Spleen (tissue), 11 donors: ENCODE measurements around the gene WDR73. TPM values are rescaled to one million over a fixed set of nuclear protein-coding genes. Genes with fewer than 3 reads are reported as not detected.

Source experiments
- DNase-seq: peaks from one replicate; pipeline ENCODE4 v3.0.0-alpha.2; 2020
- H3K27ac ChIP-seq, 8 donors: fragments of 200-600 bp; sonication (generic) in 7 of 8; 1 replicate in 4 of 8; 2 replicates in 4 of 8; pipeline versions ENCODE4 v1.5.0 to v1.8.0; 2016 to 2021; ENCODE audit warnings: inconsistent platforms in 4 of 8, mild to moderate bottlenecking in 4 of 8, moderate library complexity in 1 of 8
- H3K27me3 ChIP-seq, 7 donors: fragments of 200-600 bp; sonication (generic) in 6 of 7; replicated peaks in 1 of 7; 1 replicate in 4 of 7; 2 replicates in 3 of 7; pipeline versions ENCODE4 v1.5.0 to v1.8.0; 2016 to 2021; ENCODE audit warnings: inconsistent platforms in 3 of 7, mild to moderate bottlenecking in 1 of 7
- H3K36me3 ChIP-seq, 6 donors: fragments of 200-600 bp; sonication (generic) in 5 of 6; 1 replicate in 4 of 6; 2 replicates in 2 of 6; pipeline versions ENCODE4 v1.5.0 to v1.8.0; 2016 to 2021; ENCODE audit warnings: inconsistent platforms in 2 of 6
- H3K4me1 ChIP-seq, 6 donors: fragments of 200-600 bp; sonication (generic) in 5 of 6; 1 replicate in 3 of 6; 2 replicates in 3 of 6; pipeline versions ENCODE4 v1.5.0 to v1.8.0; 2016 to 2021; ENCODE audit warnings: inconsistent platforms in 3 of 6
- H3K4me3 ChIP-seq, 8 donors: fragments of 200-600 bp; sonication (generic) in 7 of 8; 1 replicate in 4 of 8; 2 replicates in 4 of 8; pipeline versions ENCODE4 v1.5.0 to v1.8.0; 2016 to 2021; ENCODE audit warnings: inconsistent platforms in 4 of 8, mild to moderate bottlenecking in 4 of 8, moderate library complexity in 2 of 8
- H3K9me3 ChIP-seq, 8 donors: fragments of 200-600 bp; sonication (generic) in 7 of 8; 1 replicate in 4 of 8; 2 replicates in 4 of 8; pipeline versions ENCODE4 v1.5.0 to v1.8.0; 2016 to 2021; ENCODE audit warnings: inconsistent platforms in 4 of 8
- CTCF ChIP-seq, 11 experiments: fragments of 200-600 bp in 7 of 11; fragments of 450-650 bp in 4 of 11; sonication (generic) in 4 of 11; IDR thresholded peaks in 8 of 11; conservative IDR thresholded peaks in 3 of 11; 1 replicate in 7 of 11; 2 replicates in 4 of 11; pipeline versions ENCODE4 v1.4.0 to v1.8.0; 2016 to 2021; ENCODE audit warnings: antibody characterized with exemption in 11 of 11, inconsistent platforms in 4 of 11, mild to moderate bottlenecking in 1 of 11
- POLR2A ChIP-seq, 3 donors: fragments of 450-650 bp; IDR thresholded peaks; one replicate each; pipeline ENCODE4 v1.5.1; 2017; ENCODE audit warnings: antibody characterized with exemption in 3 of 3, mild to moderate bottlenecking in 1 of 3
- POLR2AphosphoS5 ChIP-seq, 3 donors: sonication (generic); formaldehyde crosslinking; IDR thresholded peaks; one replicate each; pipeline ENCODE4 v1.5.1; 2017; ENCODE audit warnings: antibody characterized with exemption in 3 of 3
- WGBS, 5 donors: extraction: QIAGEN DNeasy Blood & Tissue Kit in 3 of 5; methylation state at CpG; one replicate each; pipeline versions ENCODE4 v1.1.5 to v1.1.7; 2013 to 2018; 5-methylcytosine and 5-hydroxymethylcytosine counted together
- intact Hi-C: fragments of 100-400 bp; cut with DNase I; formaldehyde crosslinking; loops from one replicate; pipeline ENCODE4 v1.15.0; 2023; ENCODE audit warnings: low total_unique reads
- polyA plus RNA-seq, 3 donors: library from polyadenylated mRNA; stranded (reverse); fragments of 200-250 nt; gene quantifications; one replicate each; pipeline ENCODE4 v1.2.1, GENCODE V29; 2013
- total RNA-seq, 7 donors: library from RNA; depleted of rRNA in 3 of 7; stranded (reverse); fragments of >200 nt in 3 of 7; fragmentation: NEBNext Ultra II Directional in 4 of 7; extraction: Animal tissue kit (Norgen Biotek cat#: 25700) in 4 of 7; gene quantifications; one replicate each; pipeline versions ENCODE4 v1.1.0 to v1.2.1, GENCODE V29; 2016 to 2021
- donor health status: healthy with polysubstance abuse.
- donor health status: DM: no; HTN: no; CAD: no; lungs with moderate emphysema.
- donor health status: DM: no; HTN: no; CAD: no.
- donor health status: Bipolar disorder and iron deficiency.
- donor health status: healthy.
- donor health status: DM: no; HTN: no; CAD: no.
- donor health status: DM: yes; HTN: yes; CAD: no.

Gene WDR73
- total and polyA plus RNA-seq, 10 donors, result 12.7 to 31.6 (median 24.4) TPM

- intact Hi-C loops, result no loop called here
- Histone ChIP-seq H3K4me1 (no peaks in the 10 kb centered on the region), H3K27ac (no peak overlapping the region), H3K4me3 (no peak overlapping the region), H3K36me3 (peaks cover 0 to 96% (median 40%) of the 10 kb centered on the region in 6 donors), H3K27me3 (no peaks in the 10 kb centered on the region), H3K9me3 (no peaks in the 10 kb centered on the region)
- 87 to 94% (median 92%) methylated on average over 8 of the region's 8 CpGs for WGBS, 5 donors
- no peak for DNase-seq
- no peak for TF ChIP-seq CTCF (IDR thresholded peaks at IDR 0.05 in 8 of 11, conservative IDR thresholded peaks at IDR 0.05 in 3 of 11)
- TF ChIP-seq POLR2AphosphoS5 (IDR thresholded peaks at IDR 0.05), result no peak
- TF ChIP-seq POLR2A (IDR thresholded peaks at IDR 0.05), result no peak
Measured at GRCh38 chr15:84669726-84670125, 15.6 kb upstream of the WDR73 start.

GRCh38 chr15:84668221-84668982 is 14.3 kb upstream of the WDR73 start:
- Histone ChIP-seq H3K9me3 (no peaks in the 10 kb centered on the region), H3K4me3 (no peak overlapping the region), H3K27me3 (no peaks in the 10 kb centered on the region), H3K4me1 (no peaks in the 10 kb centered on the region), H3K27ac (no peak overlapping the region), H3K36me3 (peaks cover 0 to 94% (median 34%) of the 10 kb centered on the region in 6 donors)
- WGBS, 5 donors, result 96 to 100% (median 98%) methylated on average over 3 of the region's 3 CpGs
- TF ChIP-seq CTCF (IDR thresholded peaks at IDR 0.05 in 8 of 11, conservative IDR thresholded peaks at IDR 0.05 in 3 of 11), result no peak
- TF ChIP-seq POLR2A (IDR thresholded peaks at IDR 0.05), result no peak
- no peak for TF ChIP-seq POLR2AphosphoS5 (IDR thresholded peaks at IDR 0.05)
- intact Hi-C loops, result no loop called here
- DNase-seq, result no peak

GRCh38 chr15:84666373-84666772 is 12.3 kb upstream of the WDR73 start:
- Histone ChIP-seq H3K4me1 (no peaks in the 10 kb centered on the region), H3K27ac (no peak overlapping the region), H3K27me3 (no peaks in the 10 kb centered on the region), H3K4me3 (no peak overlapping the region), H3K36me3 (peaks cover 0 to 78% (median 34%) of the 10 kb centered on the region in 6 donors), H3K9me3 (no peaks in the 10 kb centered on the region)
- intact Hi-C loops, result no loop called here
- 76 to 91% (median 88%) methylated on average over 2 of the region's 2 CpGs for WGBS, 5 donors
- TF ChIP-seq CTCF (IDR thresholded peaks at IDR 0.05 in 8 of 11, conservative IDR thresholded peaks at IDR 0.05 in 3 of 11) (no peak), POLR2A (IDR thresholded peaks at IDR 0.05) (no peak)
- no peak for DNase-seq

GRCh38 chr15:84661001-84661400 is 6.9 kb upstream of the WDR73 start:
- Histone ChIP-seq H3K9me3 (no peaks in the 10 kb centered on the region), H3K27me3 (no peaks in the 10 kb centered on the region), H3K36me3 (peaks cover 0 to 31% (median 6%) of the 10 kb centered on the region in 6 donors), H3K4me1 (peaks cover 4 to 37% (median 23%) of the 10 kb centered on the region in 6 donors), H3K27ac (no peak overlapping the region), H3K4me3 (no peak overlapping the region)
- intact Hi-C loops, result no loop called here
- no peak for TF ChIP-seq CTCF (IDR thresholded peaks at IDR 0.05 in 8 of 11, conservative IDR thresholded peaks at IDR 0.05 in 3 of 11)
- TF ChIP-seq POLR2A (IDR thresholded peaks at IDR 0.05), result no peak
- no peak for TF ChIP-seq POLR2AphosphoS5 (IDR thresholded peaks at IDR 0.05)
- DNase-seq, result no peak
- WGBS, 5 donors, result 89 to 97% (median 96%) methylated on average over 10 of the region's 10 CpGs
